OCI-LY7 (cell line): ENCODE results near the gene RNASE2. TPM values are rescaled to one million over a fixed set of nuclear protein-coding genes. Genes with fewer than 3 reads are reported as not detected.
"Not testable (repeated sequence)": the region's sequence is repeated elsewhere in the genome, so short reads cannot be mapped to it uniquely, and the experiment has no call there.

Experiments
- Bru-seq: library from RNA; stranded (reverse); fragments of 400-500 nt; gene quantifications from one replicate; lab custom pipeline; 2021; lab: Mats Ljungman, UMichigan
- BruChase-seq, 2 experiments: library from RNA; stranded (reverse); fragments of 400-500 nt; gene quantifications; one replicate each; lab custom pipeline; 2021; lab: Mats Ljungman, UMichigan
- BruUV-seq: library from RNA; stranded (reverse); fragments of 400-500 nt; replicated peaks from 2 replicates; lab custom pipeline; 2021; lab: Mats Ljungman, UMichigan
- CTCF ChIA-PET: fragments of 300-600 bp; sonication (Branson Sonifier 250); formaldehyde crosslinking; loops from one replicate; lab custom pipeline; 2022; ENCODE audit warnings: antibody characterized with exemption; ENCODE audit not compliant: unreplicated experiment; lab: Charles Lee
- POLR2A ChIA-PET: fragments of 300-600 bp; sonication (Branson Sonifier 250); formaldehyde crosslinking; loops from one replicate; lab custom pipeline; 2022; ENCODE audit warnings: antibody characterized with exemption; lab: Charles Lee
- DNase-seq: peaks from one replicate; pipeline ENCODE4 v3.0.0-alpha.2; 2015; ENCODE audit warnings: low spot score
- H2AFZ ChIP-seq: fragments of 200-600 bp; sonication (generic), shearing (Covaris generic); 2 replicates; pipeline ENCODE4 v1.6.1; 2014; ENCODE audit warnings: mild to moderate bottlenecking, antibody characterized with exemption, low read length, moderate library complexity
- H3K27ac ChIP-seq: fragments of 200-600 bp; sonication (generic); 2 replicates; pipeline ENCODE4 v1.5.1; 2014; ENCODE audit warnings: mixed run types, low read depth, mild to moderate bottlenecking, moderate library complexity, low read length, inconsistent platforms; ENCODE audit not compliant: poor library complexity, severe bottlenecking
- H3K36me3 ChIP-seq: fragments of 200-600 bp; sonication (generic); 2 replicates; pipeline ENCODE4 v1.6.1; 2014; ENCODE audit warnings: mild to moderate bottlenecking, antibody characterized with exemption, low read length, moderate library complexity, mixed read lengths; ENCODE audit not compliant: insufficient read depth
- H3K4me1 ChIP-seq: fragments of 200-600 bp; sonication (generic); 2 replicates; pipeline ENCODE4 v1.5.1; 2014; ENCODE audit warnings: mild to moderate bottlenecking, low read length; ENCODE audit not compliant: insufficient read depth, poor library complexity, severe bottlenecking
- H3K4me2 ChIP-seq: fragments of 200-600 bp; sonication (generic); 2 replicates; pipeline ENCODE4 v1.6.1; 2014; ENCODE audit warnings: mild to moderate bottlenecking, low read length
- H3K4me3 ChIP-seq: fragments of 200-600 bp; sonication (generic); 2 replicates; pipeline ENCODE4 v1.5.1; 2014; ENCODE audit warnings: mild to moderate bottlenecking, low read depth, low read length; ENCODE audit not compliant: poor library complexity, severe bottlenecking
- H3K79me2 ChIP-seq: fragments of 200-600 bp; sonication (generic); 2 replicates; pipeline ENCODE4 v1.6.1; 2016; ENCODE audit warnings: low read depth, mild to moderate bottlenecking, low read length, moderate library complexity, mixed read lengths; ENCODE audit not compliant: insufficient read depth
- H3K9me2 ChIP-seq: fragments of 200-600 bp; sonication (generic); 2 replicates; pipeline ENCODE4 v1.6.1; 2016; ENCODE audit warnings: mild to moderate bottlenecking, low read length, mixed read lengths; ENCODE audit not compliant: insufficient read depth
- H3K9me3 ChIP-seq: fragments of 200-600 bp; sonication (generic); 2 replicates; pipeline ENCODE4 v1.6.1; 2014; ENCODE audit warnings: mild to moderate bottlenecking, mixed run types, low read length, mixed read lengths
- H4K20me1 ChIP-seq: fragments of 200-600 bp; sonication (generic); 2 replicates; pipeline ENCODE4 v1.6.1; 2014; ENCODE audit warnings: mild to moderate bottlenecking, antibody characterized with exemption, low read length, moderate library complexity, mixed read lengths; ENCODE audit not compliant: insufficient read depth
- CTCF ChIP-seq: fragments of 200-600 bp; sonication (generic); conservative IDR thresholded peaks from 2 replicates; pipeline ENCODE4 v1.5.1; 2014; ENCODE audit warnings: mild to moderate bottlenecking, antibody characterized with exemption, low read length, moderate library complexity, mixed read lengths
- EZH2phosphoT487 ChIP-seq: fragments of 200-600 bp; sonication (generic); IDR thresholded peaks from 2 replicates; pipeline ENCODE4 v1.6.1; 2018; ENCODE audit warnings: low read depth, borderline replicate concordance, mild to moderate bottlenecking, mixed run types, antibody characterized with exemption, low read length, moderate library complexity, mixed read lengths
- intact Hi-C: fragments of 100-400 bp; cut with micrococcal nuclease; formaldehyde crosslinking; loops from one replicate; pipeline ENCODE4 v1.10.0; 2022; ENCODE audit not compliant: unreplicated experiment
- long read RNA-seq: library from polyadenylated mRNA; stranded (forward); transcript quantifications from one replicate; pipeline ENCODE4 v2.0.0, GENCODE V29; 2022
- total RNA-seq, 2 experiments: library from RNA; depleted of rRNA in 1 of 2; stranded (reverse); fragments of >200 nt in 1 of 2; shearing (Covaris generic) in 1 of 2; gene quantifications; 2 replicates each; pipeline ENCODE4 v1.2.3, GENCODE V29; 2014 to 2022

The RNASE2 gene
- total RNA-seq (2014; rRNA removed; shearing (Covaris generic)) (not detected in 2 replicates), total RNA-seq (2022) (not detected in 2 replicates), Bru-seq, nascent RNA (not detected), BruChase-seq, experiment 1, labeled RNA remaining after a 6-hour chase (not detected), BruChase-seq, experiment 2, labeled RNA remaining after a 2-hour chase (not detected)
- long read RNA-seq: 0 reads

- H3K9me2 ChIP-seq, H3K4me1 ChIP-seq, H3K4me3 ChIP-seq, DNase-seq, BruUV-seq, H2AFZ ChIP-seq, intact Hi-C loops, H3K36me3 ChIP-seq, H3K79me2 ChIP-seq, POLR2A ChIA-PET, H3K27ac ChIP-seq, H3K4me2 ChIP-seq, H3K9me3 ChIP-seq, H4K20me1 ChIP-seq, CTCF ChIA-PET: not testable (repeated sequence)
These were observed at the start of gene RNASE2 for GRCh38 chr14:20954736-20955537. Gene RNASE2 (plus strand): TSS chr14:20955487. CDS start chr14:20955772, 285 bp downstream.

- H3K79me2 ChIP-seq: no peaks in the 10 kb centered on the region
- intact Hi-C loops: no loop called here
These were observed 49.6 kb upstream of the RNASE2 start for GRCh38 chr14:20905676-20906075.

GRCh38 chr14:20907214-20907613 lies 48.1 kb upstream of the RNASE2 start:
- no peak overlapping the region for H3K27ac ChIP-seq
- H3K9me3 ChIP-seq: no peaks in the 10 kb centered on the region
- no peak for DNase-seq
- ChIA-PET POLR2A (interaction anchor here (0.6 kb wide), 1 partner anchor 343 kb away, joined by 3 read pairs; no protein-coding TSS in a partner anchor), CTCF (no interaction called here)
- no peaks in the 10 kb centered on the region for H4K20me1 ChIP-seq
- BruUV-seq: no TSS peak
- no peak for TF ChIP-seq CTCF
- no peak for TF ChIP-seq EZH2phosphoT487
- H3K9me2 ChIP-seq: no peaks in the 10 kb centered on the region
- no peaks in the 10 kb centered on the region for H3K79me2 ChIP-seq
- H3K36me3 ChIP-seq: no peaks in the 10 kb centered on the region
- no peak overlapping the region for H3K4me3 ChIP-seq
- H3K4me1 ChIP-seq: no peaks in the 10 kb centered on the region
- H3K4me2 ChIP-seq: no peak overlapping the region
- no peak overlapping the region for H2AFZ ChIP-seq
- intact Hi-C loops: no loop called here

More at GRCh38 chr14:20905676-20906075, 49.6 kb upstream of the RNASE2 start:
- no peaks in the 10 kb centered on the region for H3K4me1 ChIP-seq
- H3K9me3 ChIP-seq: no peaks in the 10 kb centered on the region
- H3K4me3 ChIP-seq: no peak overlapping the region
- H3K27ac ChIP-seq: no peak overlapping the region
- H2AFZ ChIP-seq: no peak overlapping the region
- H3K4me2 ChIP-seq: no peak overlapping the region
- DNase-seq: no peak
- no peak for TF ChIP-seq CTCF
- no peak for TF ChIP-seq EZH2phosphoT487
- H4K20me1 ChIP-seq: no peaks in the 10 kb centered on the region
- H3K36me3 ChIP-seq: no peaks in the 10 kb centered on the region
- POLR2A ChIA-PET: no interaction called here
- no peaks in the 10 kb centered on the region for H3K9me2 ChIP-seq
- CTCF ChIA-PET: no interaction called here
- BruUV-seq: no TSS peak

- BruUV-seq, H2AFZ ChIP-seq, POLR2A ChIA-PET, H3K9me2 ChIP-seq, H3K79me2 ChIP-seq, H4K20me1 ChIP-seq, H3K36me3 ChIP-seq, H3K9me3 ChIP-seq, intact Hi-C loops, CTCF ChIA-PET, DNase-seq, H3K4me1 ChIP-seq, H3K4me2 ChIP-seq, H3K4me3 ChIP-seq, H3K27ac ChIP-seq: not testable (repeated sequence)
These were observed 44.5 kb upstream of the RNASE2 start for GRCh38 chr14:20910822-20911221.
